ENCODE results near the gene TBC1D10B.

Gene TBC1D10B

GRCh38 chr16:30372725-30373124, 2.4 kb upstream of the TBC1D10B start:
- no peak for DNase-seq

- DNase-seq = no peak
Observed at GRCh38 chr16:30372038-30372712, 1.9 kb upstream of the TBC1D10B start.

GRCh38 chr16:30371248-30371816, 1.0 kb upstream of the TBC1D10B start:
- no peak for DNase-seq

GRCh38 chr16:30369938-30370455, 297 bp downstream of the TBC1D10B start:
- no peak for DNase-seq

GRCh38 chr16:30369091-30369937, 980 bp downstream of the TBC1D10B start:
- no peak for DNase-seq

GRCh38 chr16:30368792-30369090, 1.6 kb downstream of the TBC1D10B start:
- no peak for DNase-seq

- DNase-seq = peak in 1 of 2 donors; percentile 46
Observed at GRCh38 chr16:30368122-30368791, 2.0 kb downstream of the TBC1D10B start.

- no peak for DNase-seq
Observed at GRCh38 chr16:30367349-30368009, 2.8 kb downstream of the TBC1D10B start.

GRCh38 chr16:30366511-30366910, 3.8 kb downstream of the TBC1D10B start:
- no peak for DNase-seq

- no peak for DNase-seq
Observed at GRCh38 chr16:30365200-30365599, 5.1 kb downstream of the TBC1D10B start.

- no peak for DNase-seq
Observed at GRCh38 chr16:30361180-30361579, 9.1 kb downstream of the TBC1D10B start.

- DNase-seq = no peak
Observed at GRCh38 chr16:30359871-30360170, 10.5 kb downstream of the TBC1D10B start.

- no peak for DNase-seq
Observed at GRCh38 chr16:30358990-30359870, 11.1 kb downstream of the TBC1D10B start.

GRCh38 chr16:30358577-30358936, 11.7 kb downstream of the TBC1D10B start:
- no peak for DNase-seq

GRCh38 chr16:30357715-30358576, 12.3 kb downstream of the TBC1D10B start:
- no peak for DNase-seq

GRCh38 chr16:30357085-30357714, 13.1 kb downstream of the TBC1D10B start:
- no peak for DNase-seq

- DNase-seq = no peak
Observed at GRCh38 chr16:30356401-30357084, 13.8 kb downstream of the TBC1D10B start.

GRCh38 chr16:30355954-30356308, 14.4 kb downstream of the TBC1D10B start:
- no peak for DNase-seq

- peak; percentile 89 to 92 for DNase-seq
Observed at GRCh38 chr16:30355144-30355953, 14.9 kb downstream of the TBC1D10B start, which contains the start of gene CD2BP2. Gene CD2BP2, minus strand, starts transcription at chr16:30355308. Its CDS starts 627 bp downstream, at chr16:30354681.

All from CD4-positive, alpha-beta T cell treated with Interleukin-1 beta for 1 hour (primary cell).